Measurements from ENCODE around the gene C16orf86.

The C16orf86 gene

DNA sequence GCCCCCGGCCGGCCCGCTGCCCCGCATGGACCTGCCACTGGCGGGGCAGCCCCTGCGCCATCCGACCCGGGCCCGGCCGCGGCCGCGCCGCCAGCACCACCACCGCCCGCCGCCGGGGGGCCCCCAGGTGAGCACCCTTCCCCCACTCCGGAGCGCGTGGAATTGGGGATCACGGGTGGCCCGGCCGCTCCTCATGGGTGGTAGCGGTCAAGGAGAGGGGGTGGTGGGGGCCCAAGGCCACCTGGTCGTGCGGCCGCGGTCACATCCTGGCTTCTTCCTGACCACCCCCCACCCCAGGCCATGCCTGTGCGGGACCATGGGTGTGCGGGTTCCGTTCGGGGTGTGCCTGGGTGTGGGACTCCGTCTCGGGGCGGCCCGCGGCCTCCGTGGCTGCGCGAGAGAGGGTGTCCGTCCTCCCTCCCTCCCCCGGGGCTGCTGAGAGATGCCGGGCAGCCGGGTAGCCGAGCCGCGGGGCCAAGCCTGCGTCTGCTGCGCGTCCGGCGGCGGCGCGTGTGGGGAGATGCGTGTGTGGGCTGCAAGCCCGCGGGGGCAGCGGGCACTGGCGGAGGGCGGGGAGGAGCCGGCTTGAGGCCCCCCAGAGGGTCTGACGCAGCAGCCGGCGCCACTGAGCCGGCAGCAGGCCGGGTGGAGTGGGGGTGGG, 13.4 kb upstream of the C16orf86 start:
- DNase-seq (ENCODE audit: low read depth in 2 of 3, low spot score in 2 of 3), result no peak

GRCh38 chr16:67653789-67654402, 12.7 kb upstream of the C16orf86 start:
- no peak for DNase-seq (ENCODE audit: low read depth in 2 of 3, low spot score in 2 of 3)

GRCh38 chr16:67654403-67654911, 12.2 kb upstream of the C16orf86 start:
- no peak for DNase-seq (ENCODE audit: low read depth in 2 of 3, low spot score in 2 of 3)

DNA sequence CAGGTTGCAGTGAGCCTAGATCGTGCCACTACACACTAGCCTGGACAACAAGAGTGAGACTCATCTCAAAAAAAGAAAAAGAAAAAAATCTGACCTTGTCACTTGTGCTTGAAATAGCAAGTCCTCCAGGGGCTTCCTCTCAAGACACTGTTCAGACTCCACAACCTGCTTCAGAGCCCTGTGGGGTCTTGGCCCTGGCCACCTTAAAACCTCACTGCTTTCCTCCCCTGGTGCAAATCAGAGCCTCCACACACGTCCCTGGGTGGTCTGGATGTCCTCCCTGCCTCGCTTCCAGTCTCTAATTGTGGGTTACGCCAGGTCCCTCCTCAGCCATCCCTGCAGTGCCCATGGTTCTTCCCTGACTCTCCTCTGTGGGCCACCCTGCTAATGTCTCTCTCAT, 11.3 kb upstream of the C16orf86 start:
- no peak for DNase-seq (ENCODE audit: low read depth in 2 of 3, low spot score in 2 of 3)

DNA sequence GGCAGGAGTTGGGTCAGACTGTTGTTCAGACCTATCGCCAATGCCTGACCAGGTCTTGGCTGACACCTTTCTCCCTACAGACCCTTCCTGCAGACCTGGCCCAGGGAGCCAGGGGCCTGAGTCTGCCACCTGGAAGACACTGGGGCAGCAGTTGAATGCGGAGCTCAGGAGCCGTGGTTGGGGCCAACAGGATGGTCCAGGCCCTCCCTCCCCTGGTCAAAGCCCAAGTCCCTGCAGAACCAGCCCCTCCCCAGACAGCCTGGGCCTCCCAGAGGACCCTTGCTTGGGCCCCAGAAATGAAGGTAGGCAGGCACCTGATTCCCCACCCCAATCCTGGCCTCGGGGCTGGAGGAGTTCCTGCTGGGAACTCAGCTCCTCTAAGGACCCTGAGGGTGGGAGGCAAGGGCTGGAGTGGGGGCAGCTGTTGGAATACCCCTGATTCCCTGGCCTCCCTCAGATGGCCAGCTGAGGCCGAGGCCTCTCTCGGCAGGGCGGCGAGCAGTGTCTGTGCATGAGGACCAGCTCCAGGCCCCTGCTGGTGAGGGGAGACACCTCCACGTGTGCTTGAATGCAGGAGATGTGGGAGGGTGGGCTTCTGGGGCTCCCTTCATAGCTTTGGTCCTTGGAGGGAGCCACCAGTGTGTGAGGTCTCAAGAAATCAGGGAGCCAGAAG, 10.1 kb upstream of the C16orf86 start:
- DNase-seq (ENCODE audit: low read depth in 2 of 3, low spot score in 2 of 3), result no peak

DNA sequence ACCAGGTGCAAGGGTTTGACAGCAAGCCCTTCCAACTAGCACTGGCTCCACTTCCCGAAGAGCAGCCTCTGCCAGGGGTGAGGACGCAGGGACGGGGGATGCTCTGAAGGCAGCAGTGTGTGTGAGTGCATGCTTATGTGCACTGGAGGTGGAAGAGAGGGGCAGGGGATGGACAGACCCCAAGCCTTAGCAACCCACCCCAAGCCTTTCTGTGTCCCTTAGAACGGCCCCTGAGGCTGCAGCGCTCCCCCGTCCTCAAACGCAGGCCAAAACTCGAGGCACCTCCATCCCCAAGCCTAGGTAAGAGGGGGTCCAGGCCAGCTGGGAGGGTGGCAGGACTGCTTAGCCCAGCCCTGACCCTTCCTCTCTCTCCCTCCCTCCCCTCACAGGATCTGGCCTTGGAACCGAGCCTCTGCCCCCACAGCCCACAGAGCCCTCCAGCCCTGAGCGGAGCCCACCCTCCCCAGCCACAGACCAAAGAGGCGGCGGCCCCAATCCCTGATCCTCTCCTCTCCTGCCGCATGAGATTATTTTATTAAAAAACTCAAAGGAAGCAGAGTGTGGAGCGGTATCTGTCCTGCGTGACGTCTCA, 9.5 kb upstream of the C16orf86 start:
- no peak for DNase-seq (ENCODE audit: low read depth in 2 of 3, low spot score in 2 of 3)

DNA sequence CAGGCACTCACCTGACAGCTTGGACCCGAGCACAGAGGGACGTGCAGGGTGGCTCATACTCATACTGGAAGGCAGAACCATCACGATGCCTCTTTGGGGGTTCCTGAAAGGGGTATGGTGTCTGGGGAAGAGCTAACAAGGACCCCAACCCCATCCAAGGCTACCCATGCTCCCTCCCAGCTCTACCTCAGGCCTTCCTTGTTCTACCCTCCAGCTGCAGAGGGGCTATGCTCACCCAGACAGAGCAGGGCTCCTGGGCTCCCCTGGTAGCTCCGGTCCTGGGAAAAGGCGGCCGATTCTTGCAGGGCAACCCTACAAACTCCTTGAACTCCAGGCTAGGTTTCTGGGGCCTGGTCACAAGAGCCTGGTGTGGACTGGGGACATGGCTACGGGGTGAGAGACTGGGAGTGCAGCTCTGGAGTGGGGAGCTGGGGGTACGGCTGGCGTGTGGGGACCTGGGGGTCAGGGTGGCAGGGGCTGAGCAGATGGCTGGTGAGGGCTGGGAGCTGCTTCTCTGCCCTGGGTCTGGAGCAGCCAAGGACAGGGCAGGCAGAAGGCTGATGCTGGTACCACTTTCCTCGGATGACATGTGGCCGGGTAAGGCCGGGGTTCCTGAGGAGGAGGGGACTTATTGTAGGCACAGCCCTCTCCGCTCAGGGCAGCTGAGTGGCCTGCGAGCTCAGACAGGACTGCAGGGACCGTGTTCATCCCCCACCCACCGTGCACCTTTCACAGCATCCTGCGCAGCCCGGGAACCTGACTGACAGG, 8.7 kb upstream of the C16orf86 start:
- DNase-seq (ENCODE audit: low read depth in 2 of 3, low spot score in 2 of 3), result no peak

- DNase-seq (ENCODE audit: low read depth in 2 of 3, low spot score in 2 of 3), result no peak
These were observed 7.6 kb upstream of the C16orf86 start for GRCh38 chr16:67658849-67659674.

GRCh38 chr16:67659675-67660563, 6.7 kb upstream of the C16orf86 start, which contains the start of gene ACD:
ACD (minus strand) TSS chr16:67660260; CDS start chr16:67660220, 40 bp downstream.
- DNase-seq (ENCODE audit: low read depth in 2 of 3, low spot score in 2 of 3), result peak; percentile 87 to 96 (median 87)

DNA sequence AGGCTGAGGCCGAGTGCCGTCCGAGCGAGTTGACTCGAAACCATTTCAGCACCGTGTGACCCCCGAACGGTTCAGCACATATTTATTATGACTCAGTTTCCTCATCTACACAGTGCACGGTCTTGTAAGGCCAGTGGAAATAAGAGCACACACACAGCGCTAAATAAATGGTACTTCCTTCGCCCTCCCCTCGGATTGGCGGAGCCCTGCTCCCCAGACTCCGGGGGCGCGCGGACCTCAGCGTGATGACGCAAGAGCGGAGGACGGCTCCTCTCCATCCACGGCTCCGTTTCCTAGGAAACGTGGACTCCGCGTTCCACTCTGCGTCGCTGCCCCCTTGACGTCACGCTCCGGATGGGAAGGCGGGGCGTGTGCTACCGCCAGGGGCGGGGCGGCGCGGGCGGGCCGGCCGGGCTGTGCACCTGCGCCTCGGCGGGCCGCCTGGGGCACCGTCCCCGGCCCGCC, 6.0 kb upstream of the C16orf86 start, which contains the start of gene PARD6A:
TSS of gene PARD6A (plus strand) at position 397 of the 465 bp plus-strand sequence. CDS start 79 bp downstream, outside the sequence.
- peak; percentile 77 to 92 (median 89) for DNase-seq (ENCODE audit: low read depth in 2 of 3, low spot score in 2 of 3)

GRCh38 chr16:67661101-67661761, 5.4 kb upstream of the C16orf86 start:
- no peak for DNase-seq (ENCODE audit: low read depth in 2 of 3, low spot score in 2 of 3)

DNA sequence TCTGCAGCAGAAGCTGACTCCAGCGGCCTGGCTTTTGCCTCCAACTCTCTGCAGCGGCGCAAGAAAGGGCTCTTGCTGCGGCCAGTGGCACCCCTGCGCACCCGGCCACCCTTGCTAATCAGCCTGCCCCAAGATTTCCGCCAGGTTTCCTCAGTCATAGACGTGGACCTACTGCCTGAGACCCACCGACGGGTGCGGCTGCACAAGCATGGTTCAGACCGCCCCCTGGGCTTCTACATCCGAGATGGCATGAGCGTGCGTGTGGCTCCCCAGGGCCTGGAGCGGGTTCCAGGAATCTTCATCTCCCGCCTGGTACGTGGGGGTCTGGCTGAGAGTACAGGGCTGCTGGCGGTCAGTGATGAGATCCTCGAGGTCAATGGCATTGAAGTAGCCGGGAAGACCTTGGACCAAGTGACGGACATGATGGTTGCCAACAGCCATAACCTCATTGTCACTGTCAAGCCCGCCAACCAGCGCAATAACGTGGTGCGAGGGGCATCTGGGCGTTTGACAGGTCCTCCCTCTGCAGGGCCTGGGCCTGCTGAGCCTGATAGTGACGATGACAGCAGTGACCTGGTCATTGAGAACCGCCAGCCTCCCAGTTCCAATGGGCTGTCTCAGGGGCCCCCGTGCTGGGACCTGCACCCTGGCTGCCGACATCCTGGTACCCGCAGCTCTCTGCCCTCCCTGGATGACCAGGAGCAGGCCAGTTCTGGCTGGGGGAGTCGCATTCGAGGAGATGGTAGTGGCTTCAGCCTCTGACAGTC, 4.5 kb upstream of the C16orf86 start:
- DNase-seq (ENCODE audit: low read depth in 2 of 3, low spot score in 2 of 3), result no peak

DNA sequence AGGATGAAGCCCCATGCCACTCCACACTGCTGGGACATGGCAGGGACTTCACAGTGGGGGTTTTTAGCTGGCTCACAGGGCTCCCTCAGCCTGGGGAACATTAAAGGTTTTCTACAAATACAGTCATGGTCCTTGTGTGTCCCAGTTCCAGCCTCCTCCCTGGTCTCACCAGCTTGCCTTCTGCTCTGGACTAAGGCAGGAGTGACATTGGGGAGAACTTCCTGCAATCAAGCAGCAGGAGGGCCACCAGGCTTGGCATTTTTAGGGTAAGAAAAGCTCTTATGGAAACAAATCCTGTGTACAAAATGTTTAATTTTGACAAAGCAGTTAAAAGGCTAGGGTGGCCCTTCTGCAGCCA, 4.0 kb upstream of the C16orf86 start:
- DNase-seq (ENCODE audit: low read depth in 2 of 3, low spot score in 2 of 3), result no peak

DNA sequence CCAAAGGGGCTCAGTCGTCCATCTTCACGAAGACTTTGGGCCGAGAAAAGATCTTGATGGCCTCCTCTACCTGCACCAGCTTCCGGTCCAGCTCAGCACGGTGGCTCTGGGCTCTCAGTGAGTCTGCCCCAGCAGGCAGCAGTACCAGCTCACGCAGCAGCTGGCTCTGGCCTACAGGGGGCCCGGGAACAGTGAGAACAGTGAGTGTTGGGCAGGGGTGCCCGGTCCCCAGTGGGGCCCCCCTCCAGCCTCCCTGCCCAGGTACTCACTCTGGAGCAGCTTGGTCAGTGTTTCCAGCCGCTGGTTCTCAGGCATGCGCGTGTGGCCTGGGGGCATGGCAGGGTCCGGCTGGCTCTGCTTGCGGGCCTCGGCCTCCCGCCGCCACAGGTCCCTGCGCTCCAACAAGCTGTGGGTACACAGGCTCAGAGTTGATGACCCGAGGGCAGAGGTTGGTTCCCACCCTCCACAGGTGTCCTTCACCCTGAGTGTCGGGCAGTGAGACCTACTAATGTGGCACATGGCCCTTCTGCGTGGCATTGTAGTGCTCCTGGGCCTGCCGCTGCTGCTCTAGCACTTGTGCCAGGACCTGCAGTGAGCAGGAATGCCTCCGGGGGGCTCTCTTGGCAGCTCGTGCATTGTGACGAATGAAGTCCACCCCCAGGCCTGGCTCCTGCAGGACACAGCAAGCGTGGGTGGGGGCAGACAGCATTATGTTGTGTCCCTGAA, 3.3 kb upstream of the C16orf86 start:
- DNase-seq (ENCODE audit: low read depth in 2 of 3, low spot score in 2 of 3), result no peak

GRCh38 chr16:67663877-67664222, 2.8 kb upstream of the C16orf86 start:
- no peak for DNase-seq (ENCODE audit: low read depth in 2 of 3, low spot score in 2 of 3)

DNA sequence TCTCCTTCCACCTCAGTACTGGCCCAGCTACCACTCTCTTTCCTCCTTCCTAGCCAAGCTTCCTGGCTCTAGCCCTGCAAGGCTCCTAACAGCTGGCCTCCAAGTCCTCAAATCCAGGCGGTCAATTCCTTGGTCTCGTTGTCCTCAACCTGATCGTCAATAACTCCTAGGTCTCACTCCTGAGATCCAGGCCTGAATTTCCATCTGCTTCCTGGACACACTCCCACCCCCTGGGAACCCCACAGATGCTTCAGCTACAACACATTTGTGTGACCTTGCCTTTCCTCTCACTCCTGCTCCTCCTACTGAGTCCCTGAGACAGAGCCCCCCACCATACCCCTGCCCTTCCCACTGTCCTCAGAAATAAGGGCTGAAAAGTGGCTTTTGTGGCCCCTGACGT, 2.4 kb upstream of the C16orf86 start:
- DNase-seq (ENCODE audit: low read depth in 2 of 3, low spot score in 2 of 3), result no peak

DNA sequence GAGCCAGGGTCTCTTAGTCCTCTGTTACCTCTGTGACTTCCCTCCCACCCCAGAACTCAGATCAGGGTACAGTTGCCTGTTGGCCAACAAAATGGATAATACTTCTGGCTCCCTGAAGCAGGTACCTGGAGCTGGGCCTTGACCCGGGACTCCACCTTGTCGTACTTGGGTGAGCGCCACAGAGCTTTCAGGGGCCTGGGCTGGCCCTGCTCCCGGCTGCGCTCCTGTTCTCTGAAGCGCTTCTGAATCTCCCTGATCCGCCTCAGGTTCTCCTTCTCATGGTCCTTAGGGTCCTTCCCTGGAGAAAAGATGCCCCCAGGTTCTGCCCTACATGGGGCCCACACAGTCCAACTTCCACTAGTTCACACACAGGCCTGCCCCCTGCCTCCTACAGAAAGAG, 1.7 kb upstream of the C16orf86 start:
- no peak for DNase-seq (ENCODE audit: low read depth in 2 of 3, low spot score in 2 of 3)
